ENCODE results near the gene PDE7B. TPM values are rescaled to one million over a fixed set of nuclear protein-coding genes. Genes with fewer than 3 reads are reported as not detected.

Gene PDE7B
- total RNA-seq, 1 experiment from 2014 or later: not detected

DNA sequence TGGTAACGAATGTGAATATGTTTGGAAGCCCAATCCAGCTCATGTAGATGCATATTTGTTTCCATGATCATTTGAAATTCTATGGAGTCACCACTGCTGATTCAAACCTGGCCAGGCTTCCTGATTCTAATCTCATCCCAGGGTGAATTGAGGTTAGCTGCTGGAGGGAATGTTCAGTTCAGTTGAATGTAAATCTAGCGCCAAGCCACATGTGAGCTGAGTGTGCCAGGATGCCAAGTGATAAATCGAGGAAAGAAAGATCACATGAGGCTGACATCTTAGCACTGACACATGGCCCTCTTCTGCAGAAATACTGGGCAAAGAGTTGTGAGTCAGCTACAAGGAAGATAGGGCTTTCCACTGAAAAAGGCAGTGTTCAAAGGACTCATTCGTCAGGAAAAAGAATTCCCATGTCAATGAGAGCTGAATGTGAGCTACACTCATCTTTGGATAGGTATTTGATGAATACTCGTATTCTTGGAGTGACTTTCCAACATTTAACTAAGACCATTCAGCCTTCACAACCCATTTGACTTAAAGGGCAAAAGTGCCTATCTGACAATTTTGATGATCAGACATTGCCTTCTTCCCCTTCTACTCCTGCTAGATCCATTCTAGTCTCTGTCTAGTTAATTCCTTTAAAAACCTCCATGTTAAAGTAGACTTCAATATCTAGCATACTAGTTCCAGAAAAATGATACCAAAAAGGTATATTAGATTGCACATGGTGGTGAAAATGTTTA lies 226.5 kb downstream of the PDE7B start:
- TF ChIP-seq, protein P1, sequence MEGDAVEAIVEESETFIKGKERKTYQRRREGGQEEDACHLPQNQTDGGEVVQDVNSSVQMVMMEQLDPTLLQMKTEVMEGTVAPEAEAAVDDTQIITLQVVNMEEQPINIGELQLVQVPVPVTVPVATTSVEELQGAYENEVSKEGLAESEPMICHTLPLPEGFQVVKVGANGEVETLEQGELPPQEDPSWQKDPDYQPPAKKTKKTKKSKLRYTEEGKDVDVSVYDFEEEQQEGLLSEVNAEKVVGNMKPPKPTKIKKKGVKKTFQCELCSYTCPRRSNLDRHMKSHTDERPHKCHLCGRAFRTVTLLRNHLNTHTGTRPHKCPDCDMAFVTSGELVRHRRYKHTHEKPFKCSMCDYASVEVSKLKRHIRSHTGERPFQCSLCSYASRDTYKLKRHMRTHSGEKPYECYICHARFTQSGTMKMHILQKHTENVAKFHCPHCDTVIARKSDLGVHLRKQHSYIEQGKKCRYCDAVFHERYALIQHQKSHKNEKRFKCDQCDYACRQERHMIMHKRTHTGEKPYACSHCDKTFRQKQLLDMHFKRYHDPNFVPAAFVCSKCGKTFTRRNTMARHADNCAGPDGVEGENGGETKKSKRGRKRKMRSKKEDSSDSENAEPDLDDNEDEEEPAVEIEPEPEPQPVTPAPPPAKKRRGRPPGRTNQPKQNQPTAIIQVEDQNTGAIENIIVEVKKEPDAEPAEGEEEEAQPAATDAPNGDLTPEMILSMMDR (conservative IDR thresholded peaks at IDR 0.05; ENCODE audit: low read depth, low read length): no peak
- TF ChIP-seq EZH2 (IDR thresholded peaks at IDR 0.05; ENCODE audit: borderline replicate concordance, low read depth, low read length, poor library complexity, severe bottlenecking): no peak
- BruUV-seq (replicated peaks): no TSS peak
- Histone ChIP-seq H3K4me1 (ENCODE audit: insufficient read depth, low read length, poor library complexity, severe bottlenecking) (no peaks in the 10 kb centered on the region), H3K9me3 (ENCODE audit: low read depth, low read length, poor library complexity, severe bottlenecking) (no peaks in the 10 kb centered on the region), H3K4me3 (ENCODE audit: low read depth, low read length, poor library complexity, severe bottlenecking) (no peak overlapping the region), H3K27ac (ENCODE audit: low read depth, low read length, poor library complexity, severe bottlenecking) (no peak overlapping the region), H3K36me3 (ENCODE audit: insufficient read depth, low read length, poor library complexity, severe bottlenecking) (no peaks in the 10 kb centered on the region), H3K27me3 (replicated peaks; ENCODE audit: insufficient read depth, low read depth, low read length, poor library complexity) (no peaks in the 10 kb centered on the region)
- CTCF ChIA-PET: no interaction called here
- no peak for DNase-seq (ENCODE audit: low spot score)
- intact Hi-C loops (cut with micrococcal nuclease; ENCODE audit: unreplicated experiment): no loop called here
- POLR2A ChIA-PET (ENCODE audit: low non-redundant PET): no interaction called here

DNA sequence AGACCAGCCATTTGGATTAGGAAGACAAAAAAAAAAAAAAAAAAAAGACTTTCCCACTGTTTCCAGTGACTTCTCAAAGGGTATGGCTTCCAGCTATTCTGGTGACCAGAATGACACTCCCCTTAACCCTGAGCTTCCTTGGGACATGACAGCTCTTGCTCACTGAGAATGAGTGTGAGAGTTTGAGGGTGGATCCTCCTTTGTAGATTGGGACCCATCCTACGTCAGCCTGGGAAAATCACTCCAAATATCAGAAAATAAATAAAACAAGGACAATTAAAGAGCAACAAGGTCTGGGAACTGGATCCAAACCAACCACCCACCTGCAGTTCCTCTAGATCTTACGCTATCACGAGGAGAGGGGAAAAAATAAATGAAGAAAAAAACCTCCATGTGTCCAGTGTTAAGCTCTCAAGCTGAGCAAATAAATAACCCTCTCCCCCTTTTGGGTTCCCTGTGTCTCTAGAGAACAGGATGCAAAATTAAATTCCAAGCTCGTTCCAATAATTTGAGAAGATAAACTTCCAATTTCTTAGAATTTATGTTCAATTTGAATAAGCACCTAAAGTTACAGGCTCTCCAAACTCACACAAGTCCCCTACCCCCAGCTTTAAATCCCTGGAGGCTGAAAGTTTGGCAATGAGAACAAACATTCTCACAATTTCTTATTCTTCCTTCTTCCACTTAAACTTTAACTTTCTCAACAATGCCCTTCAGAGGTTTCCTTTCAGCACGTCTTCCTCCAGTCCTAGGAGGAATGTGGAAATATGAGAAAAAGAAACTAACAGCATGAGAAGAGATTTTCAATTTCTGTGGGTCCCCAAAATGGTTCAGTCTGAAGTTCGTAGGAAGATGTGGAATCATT lies 228.4 kb downstream of the PDE7B start:
- Histone ChIP-seq H3K4me3 (ENCODE audit: low read depth, low read length, poor library complexity, severe bottlenecking) (no peak overlapping the region), H3K4me1 (ENCODE audit: insufficient read depth, low read length, poor library complexity, severe bottlenecking) (no peaks in the 10 kb centered on the region), H3K36me3 (ENCODE audit: insufficient read depth, low read length, poor library complexity, severe bottlenecking) (no peaks in the 10 kb centered on the region), H3K27me3 (replicated peaks; ENCODE audit: insufficient read depth, low read depth, low read length, poor library complexity) (no peaks in the 10 kb centered on the region), H3K9me3 (ENCODE audit: low read depth, low read length, poor library complexity, severe bottlenecking) (no peaks in the 10 kb centered on the region), H3K27ac (ENCODE audit: low read depth, low read length, poor library complexity, severe bottlenecking) (no peak overlapping the region)
- TF ChIP-seq EZH2 (IDR thresholded peaks at IDR 0.05; ENCODE audit: borderline replicate concordance, low read depth, low read length, poor library complexity, severe bottlenecking): no peak
- TF ChIP-seq, protein P1 (conservative IDR thresholded peaks at IDR 0.05; ENCODE audit: low read depth, low read length): no peak
- CTCF ChIA-PET: no interaction called here
- no TSS peak for BruUV-seq (replicated peaks)
- POLR2A ChIA-PET (ENCODE audit: low non-redundant PET): no interaction called here
- no peak for DNase-seq (ENCODE audit: low spot score)
- intact Hi-C loops (cut with micrococcal nuclease; ENCODE audit: unreplicated experiment): no loop called here

DNA sequence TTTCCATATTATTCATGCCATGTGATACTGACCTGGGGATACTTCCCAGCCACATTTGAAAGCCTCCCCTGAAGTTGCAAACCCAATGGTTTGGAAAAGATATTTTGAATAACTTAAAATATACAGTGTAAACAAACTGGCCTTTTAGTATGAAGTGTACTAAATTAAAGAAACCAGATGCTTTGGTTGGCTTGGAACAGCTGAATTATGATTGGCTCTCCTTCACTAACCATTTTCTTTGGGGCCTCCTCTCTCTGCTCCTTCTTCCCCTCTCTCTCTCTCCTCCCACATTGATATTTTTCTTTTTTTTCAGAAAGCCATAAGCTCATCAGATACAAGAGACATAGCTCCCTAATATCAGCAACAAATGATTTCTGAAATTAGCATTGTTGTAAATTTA lies 232.0 kb downstream of the PDE7B start:
- no peak for TF ChIP-seq EZH2 (IDR thresholded peaks at IDR 0.05; ENCODE audit: borderline replicate concordance, low read depth, low read length, poor library complexity, severe bottlenecking)
- TF ChIP-seq, protein P1 (conservative IDR thresholded peaks at IDR 0.05; ENCODE audit: low read depth, low read length): no peak
- BruUV-seq (replicated peaks): no TSS peak
- Histone ChIP-seq H3K9me3 (ENCODE audit: low read depth, low read length, poor library complexity, severe bottlenecking) (no peaks in the 10 kb centered on the region), H3K4me3 (ENCODE audit: low read depth, low read length, poor library complexity, severe bottlenecking) (no peak overlapping the region), H3K27me3 (replicated peaks; ENCODE audit: insufficient read depth, low read depth, low read length, poor library complexity) (no peaks in the 10 kb centered on the region), H3K27ac (ENCODE audit: low read depth, low read length, poor library complexity, severe bottlenecking) (no peak overlapping the region), H3K36me3 (ENCODE audit: insufficient read depth, low read length, poor library complexity, severe bottlenecking) (no peaks in the 10 kb centered on the region), H3K4me1 (ENCODE audit: insufficient read depth, low read length, poor library complexity, severe bottlenecking) (no peaks in the 10 kb centered on the region)
- DNase-seq (ENCODE audit: low spot score): no peak
- POLR2A ChIA-PET (ENCODE audit: low non-redundant PET): no interaction called here
- intact Hi-C loops (cut with micrococcal nuclease; ENCODE audit: unreplicated experiment): no loop called here
- CTCF ChIA-PET: no interaction called here

Data from A673 (cell line).